Stimulated activated CD4-positive, alpha-beta T cell treated with anti-CD3 and anti-CD28 coated beads, TNF-alpha, amount 100 ng/mL, for 48 hours (primary cell): ENCODE measurements around the gene SLC22A5.
"Not testable (repeated sequence)": the region's sequence is repeated elsewhere in the genome, so short reads cannot be mapped to it uniquely, and the experiment has no call there.

ENCODE experiments used
- DNase-seq, 3 donors: peaks; one replicate each; pipeline ENCODE4 v3.0.0-alpha.2; 2020; ENCODE audit warnings: low read depth in 3 of 3

SLC22A5 gene

DNA sequence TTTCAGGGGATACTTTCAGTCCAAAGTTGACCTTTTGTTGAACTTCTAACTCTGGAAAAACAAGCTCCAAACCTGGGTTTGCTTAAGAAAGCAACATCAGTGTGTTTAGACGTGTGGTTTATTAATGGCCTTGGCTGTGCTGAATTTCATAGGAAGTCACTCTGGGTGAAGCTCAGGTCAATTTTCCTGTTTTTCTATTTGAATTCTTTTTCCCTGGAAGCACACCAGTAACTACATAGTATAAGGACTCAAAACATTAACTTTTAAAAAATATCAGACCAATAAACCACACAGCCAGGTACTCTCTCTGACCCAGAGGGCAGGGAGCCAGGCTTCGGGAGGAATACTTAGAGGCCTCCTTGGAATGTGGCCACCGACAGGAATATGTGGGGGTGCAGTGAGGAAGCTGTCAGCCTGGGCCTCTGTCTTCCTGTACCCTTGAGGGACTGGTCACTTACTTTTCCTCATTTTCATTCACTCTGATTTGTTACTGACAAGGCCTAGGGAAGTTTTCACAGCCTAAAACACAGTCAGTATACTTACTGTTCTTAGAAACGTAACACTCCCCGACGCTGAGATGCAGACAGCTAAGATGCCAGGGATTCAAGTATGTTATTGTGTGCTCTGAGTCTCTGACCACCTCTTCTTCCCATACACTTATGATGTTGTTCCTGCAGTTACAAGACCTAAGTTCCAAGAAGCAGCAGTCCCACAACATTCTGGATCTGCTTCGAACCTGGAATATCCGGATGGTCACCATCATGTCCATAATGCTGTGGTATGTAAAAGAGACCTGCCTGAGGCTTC, 18.9 kb downstream of the SLC22A5 start:
- no peak for DNase-seq

DNA sequence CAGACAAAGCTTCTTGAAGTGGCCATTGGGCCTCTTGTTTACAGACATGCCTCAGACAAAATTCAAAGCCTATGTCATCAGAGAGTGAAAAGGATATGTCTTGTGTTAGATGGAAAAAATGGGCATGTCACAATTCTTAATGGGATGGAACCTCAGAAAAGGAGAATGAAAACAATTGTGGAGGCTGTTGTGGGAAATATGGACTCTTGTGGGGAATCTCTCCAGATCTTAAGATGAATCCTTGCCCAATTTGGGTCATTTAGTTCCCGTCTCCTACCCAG, 19.5 kb downstream of the SLC22A5 start:
- no peak for DNase-seq

DNA sequence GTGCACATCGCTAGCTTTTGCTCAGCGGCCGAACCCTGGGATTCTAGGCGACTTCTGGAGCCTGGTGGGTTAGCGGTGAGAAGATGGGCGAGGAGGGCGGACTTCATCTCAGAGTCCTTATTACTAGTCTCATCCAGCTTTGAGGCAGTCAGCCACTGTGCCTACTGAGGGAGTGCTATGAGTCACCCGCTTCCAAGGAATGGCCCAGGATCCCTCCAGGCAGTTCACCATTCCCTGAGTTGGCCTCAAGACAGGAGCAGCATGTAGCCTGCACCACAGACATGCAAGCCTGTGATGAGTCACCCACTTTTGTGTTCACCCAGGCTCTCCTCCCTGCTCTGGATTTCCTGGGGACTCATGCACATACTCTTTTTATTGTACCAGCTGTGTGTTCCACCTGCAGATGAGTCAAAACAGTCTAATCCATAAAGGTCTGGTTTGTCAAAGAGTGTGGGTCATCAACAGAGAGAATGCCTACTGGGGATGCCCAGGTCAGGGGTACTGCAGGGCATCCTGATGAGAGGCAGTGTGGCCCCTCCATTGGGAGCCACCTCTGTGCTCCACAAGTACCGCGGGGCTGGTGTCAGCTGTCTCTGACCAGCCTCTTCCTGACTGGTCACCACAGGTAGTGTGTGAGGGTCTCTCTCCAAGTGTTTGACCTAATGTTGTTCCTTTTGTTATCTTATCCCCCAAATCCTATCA, 20.2 kb downstream of the SLC22A5 start:
- no peak for DNase-seq

DNA sequence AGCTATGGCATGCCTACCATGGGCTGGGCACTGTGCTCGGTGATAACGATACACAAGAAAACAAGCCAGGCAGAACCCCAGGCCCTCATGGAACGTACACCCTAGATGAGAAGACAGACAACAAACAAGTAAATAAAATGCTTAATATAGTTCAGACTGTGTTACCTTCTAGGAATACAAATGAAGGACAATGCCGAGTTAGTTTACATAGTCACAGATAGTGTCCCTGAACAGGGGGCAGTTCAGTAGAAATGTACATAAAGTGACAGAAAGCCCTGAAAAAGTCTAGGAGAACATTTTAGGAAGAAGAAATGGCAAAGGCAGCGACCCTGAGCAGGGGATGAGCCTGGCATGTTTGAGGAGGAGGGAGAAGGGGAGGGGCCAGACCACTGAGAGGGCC, 21.7 kb downstream of the SLC22A5 start:
- DNase-seq, result no peak

DNA sequence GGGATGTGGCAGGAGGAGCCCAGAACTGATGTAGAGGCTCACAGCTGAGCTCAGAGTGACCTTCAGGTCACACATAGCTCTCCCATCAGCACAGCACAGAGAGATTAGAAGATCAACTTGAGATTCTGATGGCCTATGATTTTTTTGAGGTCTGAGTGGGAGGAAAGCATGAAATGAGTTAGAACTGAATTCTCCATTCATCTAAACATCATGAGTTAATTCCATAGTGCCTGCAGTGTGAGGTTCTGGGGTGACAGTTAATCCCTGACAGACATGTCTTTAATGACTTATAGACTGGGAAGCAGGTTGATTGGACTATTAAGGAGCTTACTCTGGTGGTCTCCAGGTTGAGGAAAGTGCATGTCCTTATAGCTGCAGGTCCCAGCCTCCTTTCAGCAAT, 22.4 kb downstream of the SLC22A5 start:
- no peak for DNase-seq

DNA sequence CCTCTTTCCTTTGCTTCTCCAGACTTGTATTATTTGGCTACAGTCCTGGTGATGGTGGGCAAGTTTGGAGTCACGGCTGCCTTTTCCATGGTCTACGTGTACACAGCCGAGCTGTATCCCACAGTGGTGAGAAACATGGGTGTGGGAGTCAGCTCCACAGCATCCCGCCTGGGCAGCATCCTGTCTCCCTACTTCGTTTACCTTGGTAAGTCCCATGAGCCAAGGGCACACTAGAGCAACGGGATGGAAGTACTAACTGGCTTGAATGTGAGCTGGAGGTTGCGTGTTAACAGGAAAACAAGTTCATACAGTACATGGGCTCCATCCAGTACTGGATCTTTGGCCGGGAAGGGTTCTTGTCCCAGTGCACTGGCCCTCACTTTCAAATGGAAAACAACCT, 22.9 kb downstream of the SLC22A5 start:
- DNase-seq, result no peak

DNA sequence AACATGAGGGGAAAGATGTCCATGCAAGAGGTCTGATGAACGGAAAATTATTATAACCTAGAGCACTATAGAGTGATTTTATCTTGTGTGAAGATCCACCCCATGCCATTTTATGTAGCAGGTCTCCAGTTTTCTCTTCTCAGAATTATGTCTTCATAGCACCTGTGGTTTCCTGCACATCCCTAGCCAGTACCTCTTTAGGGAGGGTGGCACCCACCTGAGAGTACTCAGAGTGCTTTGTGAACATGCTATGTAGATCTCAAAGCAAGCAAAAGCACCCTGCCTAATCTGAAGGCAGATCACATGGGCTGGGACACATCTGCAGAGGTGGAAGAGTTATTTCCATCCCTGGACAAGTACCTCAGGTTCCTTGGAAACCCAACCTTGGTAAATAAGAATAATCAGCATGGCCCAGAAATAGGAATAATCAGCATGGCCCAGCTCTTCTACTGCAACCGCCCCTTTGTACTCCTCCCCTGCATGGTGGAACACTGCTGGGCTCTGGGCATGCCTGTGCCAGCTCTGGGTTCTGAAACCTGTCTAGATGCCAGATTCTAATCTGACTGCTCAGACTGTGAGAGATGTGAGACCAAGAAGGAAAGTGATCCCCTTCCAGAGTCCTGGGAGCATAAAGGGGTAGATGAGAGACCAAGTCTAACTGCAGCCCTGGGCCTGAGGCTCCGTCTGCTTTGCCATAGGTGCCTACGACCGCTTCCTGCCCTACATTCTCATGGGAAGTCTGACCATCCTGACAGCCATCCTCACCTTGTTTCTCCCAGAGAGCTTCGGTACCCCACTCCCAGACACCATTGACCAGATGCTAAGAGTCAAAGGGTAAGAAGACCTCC, 23.7 kb downstream of the SLC22A5 start:
- DNase-seq, result no peak

DNA sequence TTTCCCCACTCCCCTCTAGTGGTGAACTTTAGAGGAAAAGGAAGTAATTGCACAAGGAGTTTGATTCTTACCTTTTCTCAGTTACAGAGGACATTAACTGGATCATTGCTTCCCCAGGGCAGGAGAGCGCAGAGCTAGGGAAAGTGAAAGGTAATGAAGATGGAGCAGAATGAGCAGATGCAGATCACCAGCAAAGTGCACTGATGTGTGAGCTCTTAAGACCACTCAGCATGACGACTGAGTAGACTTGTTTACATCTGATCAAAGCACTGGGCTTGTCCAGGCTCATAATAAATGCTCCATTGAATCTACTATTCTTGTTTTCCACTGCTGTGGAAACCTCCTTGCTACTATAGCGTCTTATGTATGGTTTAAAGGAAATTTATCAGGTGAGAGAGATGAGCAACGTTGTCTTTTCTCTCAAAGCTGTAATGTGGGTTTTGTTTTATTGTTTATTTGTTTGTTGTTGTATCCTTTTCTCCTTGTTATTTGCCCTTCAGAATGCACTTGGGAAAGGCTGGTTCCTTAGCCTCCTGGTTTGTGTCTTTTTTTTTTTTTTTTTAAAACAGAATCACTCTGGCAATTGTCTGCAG, 25.3 kb downstream of the SLC22A5 start:
- no peak for DNase-seq

DNA sequence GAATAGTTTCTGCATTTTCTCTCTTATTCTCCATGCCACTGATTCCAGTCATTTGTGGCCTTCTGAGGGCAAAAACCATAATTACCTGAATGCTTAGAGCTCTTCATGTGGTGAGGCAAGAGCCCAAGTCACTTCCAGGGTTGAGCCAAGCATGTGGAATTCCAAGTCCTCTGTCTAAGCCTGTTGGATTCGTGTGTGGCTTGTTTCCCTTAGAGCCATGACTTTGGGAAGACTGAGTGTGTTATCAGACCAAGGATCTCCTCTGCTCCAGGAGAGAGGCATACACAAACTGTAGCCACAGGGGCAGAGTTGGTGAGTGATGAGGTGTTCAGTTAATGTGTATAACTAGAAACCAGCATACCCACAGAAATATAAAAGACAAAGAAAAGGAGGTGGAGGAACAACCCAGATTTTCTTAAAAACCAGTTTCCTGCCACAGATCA, 27.1 kb downstream of the SLC22A5 start:
- no peak for DNase-seq

DNA sequence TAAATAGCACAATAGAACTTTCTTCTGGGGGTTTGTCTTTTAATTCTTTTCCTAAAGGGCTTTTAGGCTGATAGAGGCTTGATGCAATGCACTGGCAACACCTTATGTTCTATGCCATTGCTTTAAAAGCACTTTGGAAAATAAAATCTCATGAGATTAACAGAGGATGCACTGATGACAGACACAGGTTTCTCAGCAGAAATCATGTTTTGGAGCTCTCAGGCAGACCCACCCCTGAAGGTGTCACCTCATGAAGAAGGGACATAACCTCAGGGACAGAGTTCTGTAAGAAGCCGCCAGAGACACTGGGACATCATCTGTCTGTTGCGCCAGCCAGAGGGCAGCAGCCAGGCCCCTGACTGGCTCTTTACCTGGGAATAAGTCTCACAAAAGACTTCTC, 27.7 kb downstream of the SLC22A5 start:
- DNase-seq, result no peak

DNA sequence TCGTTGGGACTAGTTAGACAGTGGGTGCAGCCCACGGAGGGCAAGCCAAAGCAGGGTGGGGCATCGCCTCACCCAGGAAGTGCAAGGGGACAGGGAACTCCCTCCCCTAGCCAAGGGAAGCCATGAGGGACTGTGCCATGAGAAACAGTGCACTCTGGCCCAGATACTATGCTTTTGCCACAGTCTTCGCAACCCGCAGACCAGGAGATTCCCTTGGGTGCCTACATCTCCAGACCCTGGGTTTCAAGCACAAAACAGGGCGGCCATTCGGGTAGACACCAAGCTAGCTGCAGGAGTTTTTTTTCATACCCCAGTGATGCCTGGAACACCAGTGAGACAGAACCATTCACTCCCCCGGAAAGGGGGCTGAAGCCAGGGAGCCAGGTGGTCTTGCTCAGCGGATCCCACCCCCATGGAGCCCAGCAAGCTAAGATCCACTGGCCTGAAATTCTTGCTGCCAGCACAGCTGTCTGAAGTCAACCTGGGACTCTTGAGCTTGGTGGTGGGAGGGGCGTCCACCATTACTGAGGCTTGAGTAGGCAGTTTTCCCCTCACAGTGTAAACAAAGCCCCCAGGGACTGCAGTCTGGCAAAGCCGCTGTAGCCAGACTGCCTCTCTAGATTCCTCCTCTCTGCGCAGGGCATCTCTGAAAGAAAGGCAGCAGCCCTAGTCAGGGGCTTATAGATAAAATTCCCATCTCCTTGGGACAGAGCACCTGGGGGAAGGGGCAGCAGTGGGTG, 28.6 kb downstream of the SLC22A5 start:
- not testable (repeated sequence) for DNase-seq

DNA sequence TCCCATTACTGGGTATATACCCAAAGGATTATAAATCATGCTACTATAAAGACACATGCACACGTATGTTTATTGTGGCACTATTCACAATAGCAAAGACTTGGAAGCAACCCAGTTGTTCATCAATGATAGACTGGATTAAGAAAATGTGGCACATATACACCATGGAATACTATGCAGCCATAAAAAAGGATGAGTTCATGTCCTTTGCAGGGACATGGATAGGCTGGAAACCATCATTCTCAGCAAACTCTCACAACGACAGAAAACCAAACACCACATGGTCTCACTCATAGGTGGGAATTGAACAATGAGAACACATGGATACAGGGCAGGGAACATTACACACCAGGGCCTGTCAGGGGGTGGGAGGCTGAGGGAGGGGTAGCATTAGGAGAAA, 34.5 kb downstream of the SLC22A5 start:
- not testable (repeated sequence) for DNase-seq

DNA sequence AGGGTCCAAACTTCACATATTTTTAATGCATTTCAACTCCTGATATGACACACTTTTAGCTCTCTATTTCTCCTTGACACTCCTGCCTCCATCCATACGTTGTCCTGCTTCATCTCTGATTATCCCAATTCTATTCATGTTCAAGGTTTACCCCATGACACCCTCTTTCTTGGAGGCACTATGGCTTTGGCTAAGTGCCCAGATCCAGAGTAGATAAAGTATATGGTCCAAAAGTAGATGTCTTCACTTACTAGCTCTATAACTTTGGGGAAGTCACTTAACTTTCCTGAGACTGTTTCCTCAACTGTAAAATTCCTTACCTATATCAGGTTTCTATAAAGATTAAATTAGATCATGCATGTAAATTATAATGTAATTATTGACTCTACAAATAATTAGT, 36.1 kb downstream of the SLC22A5 start:
- DNase-seq, result no peak

DNA sequence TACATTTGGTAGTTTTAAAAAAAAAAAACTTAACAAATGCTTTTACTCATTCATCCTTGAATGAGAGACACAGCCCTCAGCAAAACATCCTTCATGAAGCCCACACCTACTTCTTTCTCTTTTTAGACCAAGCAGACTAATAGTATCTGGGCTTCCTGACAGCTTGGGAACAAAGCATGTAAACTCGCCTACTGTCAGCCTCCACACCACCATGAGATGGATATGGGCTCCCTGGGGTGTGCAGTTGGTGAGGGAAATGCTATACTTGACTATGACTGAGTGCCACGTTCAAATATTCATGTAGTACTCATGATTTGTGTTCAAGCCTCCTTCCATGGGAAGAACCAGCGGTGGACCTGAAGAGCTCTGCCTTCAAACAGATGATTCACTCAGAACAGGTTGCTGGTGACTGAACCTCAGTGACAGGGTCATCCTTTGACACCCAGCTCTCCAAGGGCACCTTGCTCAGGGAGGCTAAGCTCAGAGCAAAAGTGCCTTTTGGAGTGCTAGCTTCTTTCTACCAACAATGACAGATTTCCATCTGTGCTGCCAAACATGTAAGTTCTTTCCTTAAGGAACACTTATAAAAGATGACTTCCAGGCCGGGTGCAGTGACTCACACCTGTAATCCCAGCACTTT, 36.8 kb downstream of the SLC22A5 start:
- DNase-seq, result no peak

DNA sequence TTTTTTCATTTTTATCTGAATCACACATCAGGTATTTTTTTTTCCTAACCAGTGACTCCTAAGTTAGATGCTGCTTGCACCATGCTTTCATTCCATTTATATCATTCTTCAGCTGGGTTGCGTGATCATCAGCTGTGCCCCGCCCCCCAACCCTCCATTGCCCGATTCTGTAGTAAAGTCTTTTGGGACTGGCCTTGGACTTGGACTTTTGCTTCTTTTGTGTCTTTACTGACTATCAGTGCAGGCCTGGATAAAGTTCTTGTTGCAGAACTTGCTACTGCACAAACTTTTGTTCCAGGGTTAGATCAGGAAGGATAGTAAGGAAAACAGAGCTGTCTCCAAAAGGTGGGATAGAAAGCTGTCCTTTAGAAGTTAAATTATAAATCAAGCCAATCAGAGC, 38.5 kb downstream of the SLC22A5 start:
- no peak for DNase-seq

DNA sequence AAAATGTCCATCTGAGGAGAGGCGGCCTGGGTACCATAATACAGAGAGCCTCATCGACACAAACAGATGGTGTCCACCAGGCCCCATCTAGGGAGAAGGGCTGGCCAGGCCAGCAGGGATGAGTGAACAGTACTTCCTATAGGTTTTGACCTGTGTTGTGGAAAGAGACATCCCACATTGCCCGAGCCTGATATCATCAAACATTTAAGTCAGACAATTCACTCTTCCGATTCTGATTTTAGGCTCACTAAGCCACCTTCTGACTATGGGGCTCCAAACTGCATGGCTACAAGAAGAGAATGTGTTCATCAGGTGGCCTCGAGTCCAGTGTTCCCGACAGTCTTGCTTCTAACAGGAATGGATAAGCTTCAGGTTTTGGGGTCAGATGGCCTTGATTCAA, 38.9 kb downstream of the SLC22A5 start:
- no peak for DNase-seq

DNA sequence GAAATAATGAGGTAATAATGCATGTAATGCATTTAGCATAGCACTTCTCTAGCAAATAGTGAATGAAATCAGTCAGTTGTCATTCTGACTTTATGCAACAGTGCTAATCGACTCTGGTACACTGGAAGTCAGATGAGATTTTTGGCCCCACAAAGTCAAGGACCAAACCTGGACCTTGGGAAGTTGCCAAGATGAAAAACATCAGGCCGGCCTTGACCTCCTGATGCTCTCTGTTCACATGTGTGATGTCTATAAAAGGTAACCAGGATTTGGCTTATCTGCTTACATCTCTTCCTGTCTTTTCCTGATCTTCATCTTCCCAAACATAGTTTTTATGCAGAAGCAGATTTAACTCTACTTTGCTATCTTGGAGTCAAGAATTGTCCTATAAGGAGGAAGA, 39.5 kb downstream of the SLC22A5 start:
- DNase-seq, result no peak

DNA sequence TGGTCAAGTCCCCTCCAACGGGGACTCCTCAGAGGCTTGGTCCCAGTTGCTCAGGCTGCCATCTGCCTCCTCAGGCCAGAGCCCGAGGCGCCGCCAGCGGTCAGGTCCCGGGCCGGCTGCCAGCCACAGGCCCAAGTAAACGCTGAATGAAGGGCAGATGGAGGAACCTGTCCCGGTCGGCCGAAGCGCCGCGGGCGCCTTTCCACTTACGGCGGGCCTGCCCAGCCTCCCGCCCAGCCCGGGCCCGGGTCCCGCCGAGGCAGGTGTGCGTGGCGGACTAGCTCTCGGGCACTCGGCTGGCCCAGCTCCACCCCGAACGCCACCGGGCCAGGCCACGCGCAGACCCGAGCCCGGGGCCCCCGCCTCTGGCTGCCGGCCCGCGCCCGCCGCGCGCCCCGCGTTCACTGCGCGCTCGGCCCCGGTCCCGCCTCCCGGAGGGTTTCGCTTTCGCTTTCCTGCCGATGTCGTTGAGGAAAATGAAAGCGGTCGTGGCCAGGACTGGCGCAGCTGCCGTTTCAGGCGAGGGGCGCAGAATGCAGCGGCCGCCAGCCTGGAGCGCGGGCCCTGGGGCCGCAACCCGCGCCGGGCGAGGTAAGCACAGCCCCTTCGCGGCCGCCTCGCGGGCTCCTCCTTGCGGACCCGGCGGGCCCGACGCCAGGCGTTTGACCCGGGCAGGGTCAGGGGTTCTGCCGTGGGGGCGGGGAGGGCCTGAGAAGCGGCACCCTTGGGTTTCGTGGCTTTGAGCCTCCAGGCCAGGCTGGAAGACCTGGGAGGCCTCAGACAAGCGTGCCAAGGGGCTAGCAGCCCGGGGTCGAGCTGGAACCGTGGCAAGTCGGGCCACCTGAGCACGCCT, 41.2 kb downstream of the SLC22A5 start:
- peak; percentile 70 to 74 (median 73) for DNase-seq

DNA sequence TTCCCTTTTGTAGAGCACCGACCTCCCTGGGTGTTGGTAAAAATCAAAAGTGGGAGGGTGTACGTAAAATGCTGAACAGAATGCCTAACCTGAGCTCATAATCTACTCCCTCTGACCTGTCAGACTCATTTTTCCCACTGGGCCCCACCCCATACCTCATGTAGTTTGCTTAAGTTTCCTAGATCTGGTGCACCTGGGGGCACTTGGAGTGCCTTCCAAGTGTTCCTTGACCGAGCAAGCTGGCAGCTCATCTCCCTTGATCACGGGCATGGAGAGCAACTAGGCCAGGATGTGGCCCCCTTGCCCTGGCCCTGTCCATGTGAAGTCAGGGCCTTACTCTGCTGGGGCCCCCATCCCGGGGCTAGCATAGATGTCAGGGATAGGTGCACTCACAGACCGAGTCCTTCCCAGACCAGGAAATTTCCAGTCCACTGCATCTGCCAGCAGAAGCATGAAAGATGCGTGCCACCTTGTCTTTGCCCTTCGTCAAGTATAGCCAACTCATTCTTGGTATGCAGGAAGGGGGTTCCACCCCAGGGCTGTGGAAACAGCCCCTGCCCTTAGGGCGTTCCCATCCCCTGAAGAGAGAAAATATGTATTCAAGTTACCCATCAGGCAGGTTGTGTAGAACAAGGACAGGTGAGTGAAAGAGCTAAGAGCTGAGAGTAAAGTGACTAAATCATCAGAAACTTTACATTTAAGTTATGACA, 41.9 kb downstream of the SLC22A5 start:
- no peak for DNase-seq
